GM18909 (cell line): ENCODE results near the gene GIMAP5.

ENCODE experiments used
- ATAC-seq: cut with Tn5 transposase; IDR thresholded peaks from one replicate; pipeline ENCODE4 v1.9.1; 2021; ENCODE audit warnings: mild to moderate bottlenecking; ENCODE audit not compliant: unreplicated experiment, poor library complexity

GIMAP5 gene

DNA sequence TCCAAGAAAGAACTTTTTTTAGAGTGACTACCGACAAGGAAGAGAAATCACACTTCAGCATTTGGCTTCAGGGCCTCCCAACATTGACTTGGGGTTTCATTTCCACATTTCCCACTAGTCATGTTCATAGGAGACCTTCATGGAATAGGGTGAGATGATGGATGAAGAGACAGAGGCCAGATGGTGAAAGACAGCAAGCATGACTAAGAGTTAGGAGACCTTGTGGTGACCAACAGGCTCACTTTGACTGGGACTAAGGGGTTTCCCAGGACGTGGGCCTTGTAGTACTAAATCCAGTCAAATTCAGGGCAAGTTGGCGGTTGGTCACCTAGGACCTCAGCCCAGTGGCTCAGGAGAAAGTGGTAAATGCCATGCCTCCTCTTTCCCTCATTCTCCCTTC, 3.0 kb upstream of the GIMAP5 start:
- no peak for ATAC-seq

DNA sequence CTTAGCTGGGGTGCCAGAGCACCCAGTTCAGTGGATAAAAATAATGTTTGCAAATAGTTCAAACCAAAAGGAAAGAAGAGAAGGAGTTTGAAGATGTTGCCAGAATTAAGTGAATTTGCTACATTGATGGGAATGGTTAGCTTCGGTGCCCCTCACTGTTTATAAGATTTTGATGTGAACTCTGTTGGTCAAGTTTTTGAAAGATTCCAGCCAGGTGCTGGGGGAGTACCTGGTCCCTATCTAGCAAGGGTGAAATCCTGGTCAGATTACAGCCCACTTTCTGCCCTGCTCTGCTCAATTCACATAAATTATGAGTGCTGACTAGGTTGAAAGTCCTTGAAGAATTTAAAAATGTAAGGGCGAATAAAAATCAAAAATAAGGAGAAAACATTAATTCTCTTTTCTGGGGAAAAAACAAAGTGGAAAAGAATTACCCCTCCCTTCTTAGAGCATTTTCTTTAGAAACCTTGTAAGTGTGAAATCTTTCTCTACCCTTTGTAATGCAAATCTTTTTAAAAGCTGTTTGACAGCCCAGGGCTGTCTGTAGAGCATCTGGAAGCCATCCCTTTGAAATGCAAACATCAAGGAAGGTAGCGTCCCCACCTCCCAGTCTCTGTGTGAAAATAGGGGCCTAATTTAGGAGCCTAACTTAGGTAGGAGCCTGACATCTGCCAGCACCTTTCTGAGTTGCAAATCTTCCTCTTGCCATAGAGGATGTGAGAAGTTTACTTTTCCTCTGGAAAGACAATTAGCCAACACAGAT, 1.4 kb upstream of the GIMAP5 start:
- ATAC-seq: no peak

DNA sequence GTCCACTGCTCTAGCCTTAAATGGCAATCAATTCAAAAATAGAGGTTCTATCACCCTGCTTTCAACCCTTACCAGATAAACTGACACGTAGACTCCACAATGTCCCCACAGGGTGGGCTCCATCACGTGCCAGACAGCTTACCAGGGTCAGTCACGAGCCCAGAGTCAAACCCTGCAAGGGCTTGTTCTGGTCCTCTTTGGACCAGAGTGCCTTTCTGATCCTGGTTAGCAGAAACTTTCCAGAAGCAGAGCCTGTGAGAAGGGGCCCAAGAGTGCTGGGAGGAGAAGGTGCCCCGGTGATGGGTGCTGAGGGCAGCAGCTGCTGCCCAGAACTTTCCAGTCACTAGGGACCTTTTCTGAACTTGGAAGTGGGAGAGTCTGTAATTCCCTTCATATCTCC, 354 bp upstream of the GIMAP5 start:
- no peak for ATAC-seq

DNA sequence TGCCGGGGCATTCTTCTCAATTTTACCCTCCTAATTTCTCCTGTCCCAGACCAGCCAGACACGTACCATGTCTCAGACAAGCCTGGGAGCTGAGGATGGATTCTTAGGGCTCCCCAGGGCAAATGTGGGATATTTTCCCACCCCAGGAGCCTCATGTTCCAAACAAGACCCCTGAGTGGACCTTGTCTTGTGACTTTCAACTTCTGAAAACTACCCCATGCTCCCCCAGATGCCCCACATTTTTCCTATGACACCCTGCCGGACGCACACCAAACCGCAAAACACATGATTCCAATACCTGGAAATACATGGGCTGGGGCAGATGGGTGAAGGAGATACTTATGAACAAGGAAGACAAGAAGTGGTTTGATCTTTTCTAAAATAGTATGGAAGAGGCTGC, 874 bp downstream of the GIMAP5 start:
- no peak for ATAC-seq

DNA sequence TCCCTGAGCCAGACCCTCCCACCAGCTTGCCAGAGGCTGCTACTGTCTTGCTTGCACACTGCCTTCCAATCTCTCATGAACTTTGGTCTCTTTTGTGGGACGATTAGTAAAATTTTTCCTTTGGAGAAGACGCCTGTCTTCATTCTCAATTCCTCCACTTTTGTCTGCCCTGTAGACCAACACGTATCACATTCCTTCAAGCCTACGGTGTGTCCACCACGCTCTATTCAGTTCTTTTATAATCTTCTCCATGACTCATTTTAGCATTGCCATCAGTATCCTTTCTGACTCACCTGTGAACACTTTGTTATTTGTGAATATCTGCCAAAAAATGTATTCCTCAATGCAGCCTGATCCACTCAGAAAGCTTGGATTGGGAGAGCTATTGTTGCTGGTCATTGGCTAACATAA, 1.4 kb downstream of the GIMAP5 start:
- ATAC-seq: no peak

DNA sequence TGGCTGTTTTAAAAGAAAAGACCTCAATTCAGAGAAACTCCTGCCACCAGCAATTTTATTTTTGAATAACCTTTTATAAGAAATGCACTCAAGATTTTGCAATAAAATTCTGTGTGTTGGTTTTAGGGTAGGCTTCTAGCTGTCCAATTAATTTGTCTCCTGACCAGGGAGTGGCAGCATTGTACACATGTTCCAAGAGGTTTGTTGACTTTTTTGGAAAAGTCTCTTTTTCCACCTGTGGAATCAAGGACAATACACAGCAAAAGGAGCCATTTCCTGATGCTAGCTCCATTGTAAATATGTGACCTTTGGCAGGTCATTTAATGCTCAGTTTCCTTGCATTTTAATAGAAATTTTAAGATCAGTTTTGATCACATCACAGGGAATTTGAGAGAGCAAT, 1.8 kb downstream of the GIMAP5 start:
- ATAC-seq: no peak

DNA sequence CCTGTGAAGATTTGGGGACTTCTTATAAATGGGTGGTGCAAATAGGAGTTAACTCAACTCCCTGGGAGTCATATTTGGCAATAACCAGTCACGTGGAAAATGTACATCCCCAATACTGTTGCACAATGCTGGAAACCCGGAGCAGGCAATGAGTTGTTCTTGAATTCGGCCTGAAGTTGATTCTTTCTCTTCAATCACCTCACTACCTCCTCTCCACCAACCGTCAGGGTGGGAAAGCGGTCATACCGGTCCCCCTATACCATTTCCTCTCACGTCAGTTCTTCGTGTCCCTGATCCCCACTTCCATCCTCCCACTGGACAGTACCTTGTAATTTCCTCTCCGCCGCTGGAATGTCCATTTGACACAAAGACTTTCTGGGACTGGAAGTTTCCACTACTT, 2.8 kb downstream of the GIMAP5 start:
- ATAC-seq: no peak

DNA sequence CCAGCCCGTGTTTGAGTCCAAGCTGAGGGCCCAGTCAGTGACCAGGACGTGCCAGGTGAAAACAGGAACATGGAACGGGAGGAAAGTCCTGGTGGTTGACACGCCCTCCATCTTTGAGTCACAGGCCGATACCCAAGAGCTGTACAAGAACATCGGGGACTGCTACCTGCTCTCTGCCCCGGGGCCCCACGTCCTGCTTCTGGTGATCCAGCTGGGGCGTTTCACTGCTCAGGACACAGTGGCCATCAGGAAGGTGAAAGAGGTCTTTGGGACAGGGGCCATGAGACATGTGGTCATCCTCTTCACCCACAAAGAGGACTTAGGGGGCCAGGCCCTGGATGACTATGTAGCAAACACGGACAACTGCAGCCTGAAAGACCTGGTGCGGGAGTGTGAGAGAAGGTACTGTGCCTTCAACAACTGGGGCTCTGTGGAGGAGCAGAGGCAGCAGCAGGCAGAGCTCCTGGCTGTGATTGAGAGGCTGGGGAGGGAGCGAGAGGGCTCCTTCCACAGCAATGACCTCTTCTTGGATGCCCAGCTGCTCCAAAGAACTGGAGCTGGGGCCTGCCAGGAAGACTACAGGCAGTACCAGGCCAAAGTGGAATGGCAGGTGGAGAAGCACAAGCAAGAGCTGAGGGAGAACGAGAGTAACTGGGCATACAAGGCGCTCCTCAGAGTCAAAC, 5.2 kb downstream of the GIMAP5 start:
- no peak for ATAC-seq

DNA sequence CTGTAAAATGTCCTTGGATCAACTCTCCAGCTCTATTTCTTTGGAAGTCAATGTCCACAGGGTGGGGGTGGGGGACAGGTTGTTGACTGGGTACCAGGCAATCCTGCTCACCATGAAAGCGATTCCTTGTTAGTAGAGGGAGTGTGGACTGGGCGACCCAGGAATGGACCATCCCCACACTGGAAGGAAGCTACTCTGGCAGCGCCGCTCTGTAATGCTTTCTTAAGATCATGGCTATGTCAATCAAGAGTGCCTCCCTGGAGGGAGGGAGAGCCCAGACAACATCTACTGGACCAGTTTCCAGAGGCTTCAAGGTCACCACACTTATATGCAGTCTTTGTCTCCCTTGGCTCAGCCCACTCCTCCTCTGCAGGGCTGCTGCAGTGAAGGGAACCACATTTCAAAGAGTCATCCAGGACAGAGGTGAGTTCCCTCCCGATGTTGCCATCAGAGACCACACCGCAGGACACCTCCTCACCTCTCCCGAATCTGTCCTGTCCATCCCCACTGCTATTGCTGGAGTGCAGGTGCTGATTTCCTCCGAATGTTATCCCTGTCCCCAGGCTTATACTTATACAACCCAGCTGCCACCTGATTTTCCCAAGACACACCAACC, 6.9 kb downstream of the GIMAP5 start:
- no peak for ATAC-seq

DNA sequence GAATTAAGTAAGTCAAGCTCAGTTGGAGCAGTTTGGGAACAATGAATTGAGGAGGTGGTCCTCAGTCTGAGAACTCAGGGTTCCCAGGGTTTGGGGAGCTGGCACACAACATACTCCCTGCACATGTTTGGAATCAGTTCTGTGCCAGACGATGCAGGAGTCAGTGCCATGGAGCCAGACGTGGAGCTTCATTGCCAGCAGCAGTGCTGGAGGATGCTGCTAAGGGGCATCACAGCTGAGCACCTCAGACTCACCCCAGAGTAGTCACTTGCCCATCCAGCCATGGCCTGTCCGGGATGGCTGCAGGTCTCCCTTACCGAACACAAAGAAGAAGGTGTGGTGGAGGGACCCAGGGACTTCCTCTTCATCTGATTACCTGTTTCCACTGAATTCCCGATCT, 7.9 kb downstream of the GIMAP5 start:
- ATAC-seq: no peak

DNA sequence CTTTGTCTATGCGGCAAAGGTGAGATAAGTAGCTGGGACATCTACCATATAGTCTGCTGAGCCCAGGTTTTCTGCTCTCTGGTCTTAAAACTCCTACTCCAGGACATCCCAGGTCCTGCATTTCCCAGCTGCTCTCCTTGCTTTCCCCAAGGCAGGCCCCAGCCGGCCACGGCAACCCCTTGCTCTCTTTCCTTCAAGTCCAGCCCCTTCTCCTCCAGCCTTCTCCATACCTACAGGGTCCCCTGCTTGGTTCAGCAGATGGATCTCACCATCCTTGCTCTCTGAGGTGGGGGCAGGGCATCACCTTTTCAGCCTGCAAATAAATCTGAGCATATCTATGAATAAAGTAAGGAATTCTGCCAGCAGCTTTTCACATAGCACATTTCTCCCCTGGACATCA, 8.7 kb downstream of the GIMAP5 start:
- no peak for ATAC-seq

DNA sequence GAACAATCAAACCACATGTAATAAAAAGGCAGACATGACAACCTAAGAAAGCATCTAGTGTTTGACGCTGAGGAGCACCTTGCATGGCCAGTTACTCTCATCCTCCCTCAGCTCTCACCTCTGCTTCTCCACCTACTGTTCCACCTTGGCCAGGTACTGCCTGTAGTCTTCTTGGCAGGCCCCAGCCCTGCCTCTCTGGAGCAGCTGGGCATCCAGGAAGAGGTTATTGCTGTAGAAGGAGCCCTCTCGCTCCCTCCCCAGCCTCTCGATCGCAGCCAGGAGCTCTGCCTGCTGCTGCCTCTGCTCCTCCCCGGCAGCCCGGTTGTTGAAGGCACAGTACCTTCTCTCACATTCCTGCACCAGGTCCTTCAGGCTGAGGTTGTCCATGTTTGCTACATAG, 9.7 kb downstream of the GIMAP5 start:
- no peak for ATAC-seq

DNA sequence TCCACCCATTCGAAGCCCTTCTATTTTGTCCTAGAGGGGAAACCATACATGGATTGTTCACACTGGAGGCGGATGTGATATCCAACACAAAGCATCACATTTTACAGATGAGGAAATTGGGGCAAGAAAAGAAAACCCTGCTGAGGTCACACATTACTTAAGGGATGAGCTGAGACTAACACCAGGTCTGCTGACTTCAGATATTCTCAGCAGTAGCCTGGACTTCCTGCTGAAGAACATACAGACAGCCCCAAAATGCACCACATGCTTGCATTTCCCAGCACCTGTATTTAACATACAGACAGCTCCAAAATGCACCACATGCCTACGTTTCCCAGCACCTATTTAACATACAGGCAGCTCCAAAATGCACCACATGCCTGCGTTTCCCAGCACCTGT, 11.2 kb downstream of the GIMAP5 start:
- ATAC-seq: no peak

DNA sequence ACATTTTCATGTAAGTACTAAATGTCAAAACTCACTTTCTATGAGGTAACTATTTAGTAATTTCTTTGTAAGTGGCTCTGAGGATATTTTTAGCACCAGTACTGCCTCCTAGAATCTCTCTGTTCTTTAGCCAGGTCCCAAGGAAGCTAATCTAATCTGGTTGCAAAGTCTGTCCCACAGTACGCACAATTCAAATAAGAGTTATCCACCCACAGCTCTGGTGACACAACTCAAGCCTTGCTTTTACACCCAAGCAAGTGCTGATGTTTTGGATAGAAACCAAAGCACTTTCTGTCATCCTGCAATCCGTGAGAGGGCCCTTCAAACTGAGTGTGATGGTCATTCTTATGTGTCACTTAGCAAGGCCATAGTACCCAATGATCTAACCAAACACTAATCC, 14.5 kb downstream of the GIMAP5 start:
- ATAC-seq: no peak

DNA sequence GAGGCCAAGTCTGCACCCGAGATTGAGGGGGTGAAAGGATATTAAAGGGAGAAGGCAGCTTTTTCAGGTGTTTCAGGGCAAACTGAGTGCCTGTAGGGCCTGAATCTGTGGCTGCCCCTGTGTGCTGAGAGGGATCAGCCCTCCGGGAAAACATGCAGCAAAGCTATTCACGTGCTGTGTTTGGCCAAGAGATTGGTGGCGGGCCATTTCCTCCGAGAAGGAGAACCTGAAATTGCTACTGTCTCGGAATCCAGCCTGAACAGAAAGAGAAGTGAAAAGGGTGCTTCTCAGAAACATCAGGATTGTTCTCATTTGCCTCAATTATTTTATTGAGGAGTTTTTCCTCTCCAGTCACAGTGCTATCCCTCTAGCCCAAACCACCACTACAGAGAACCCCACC, 16.0 kb downstream of the GIMAP5 start:
- ATAC-seq: no peak

DNA sequence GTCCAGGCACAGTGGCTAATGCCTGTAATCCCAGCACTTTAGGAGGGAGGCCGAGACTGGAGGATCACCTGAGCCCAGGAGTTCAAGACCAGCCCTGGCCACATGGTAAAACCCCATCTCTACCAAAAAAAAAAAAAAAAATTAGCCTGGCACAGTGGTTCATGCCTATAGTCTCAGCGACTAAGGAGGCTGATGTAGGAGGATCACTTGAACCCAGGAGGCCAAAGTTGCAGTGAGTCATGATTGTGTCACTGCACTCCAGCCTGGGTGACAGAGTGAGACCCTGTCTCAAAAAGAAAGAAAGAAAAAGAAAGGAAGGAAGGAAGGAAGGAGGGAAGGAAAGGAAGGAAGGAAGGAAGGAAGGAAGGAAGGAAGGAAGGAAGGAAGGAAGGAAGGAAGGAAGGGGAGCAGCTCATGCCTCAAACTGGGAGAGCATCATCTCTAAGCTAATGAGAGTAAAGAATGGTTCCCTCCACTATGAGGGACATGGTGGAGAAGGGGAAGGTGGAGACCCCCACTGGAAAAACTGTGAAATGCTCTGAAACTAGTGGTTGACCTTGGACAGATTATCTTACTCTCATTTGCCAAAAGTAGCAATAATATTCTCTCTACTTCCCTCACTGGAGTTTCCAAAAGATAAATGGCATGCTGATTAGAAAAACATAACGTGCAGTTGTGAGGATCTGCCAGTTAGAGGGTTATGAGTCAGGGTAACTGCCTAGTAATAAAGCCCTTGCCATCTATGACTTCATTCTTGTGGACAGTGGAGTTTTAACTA, 16.8 kb downstream of the GIMAP5 start:
- ATAC-seq: no peak

DNA sequence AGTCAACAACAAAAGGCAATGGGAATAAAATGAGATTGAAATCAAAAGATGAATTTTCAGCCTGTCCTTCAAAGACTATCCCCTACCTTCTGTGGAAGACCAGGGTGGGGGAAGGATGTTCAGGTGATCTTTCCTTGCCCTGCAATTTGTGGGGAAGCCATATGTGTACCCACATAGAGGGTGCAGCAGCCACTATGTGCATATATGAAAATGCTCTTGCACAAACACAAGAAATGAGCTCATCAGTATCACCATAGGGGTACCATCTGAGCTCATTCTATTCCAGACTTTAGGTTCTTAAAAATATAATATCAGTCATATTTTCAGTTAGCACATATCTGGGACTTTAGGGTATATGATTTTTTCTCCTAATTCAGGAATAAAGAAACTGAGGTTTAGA, 17.7 kb downstream of the GIMAP5 start:
- no peak for ATAC-seq

DNA sequence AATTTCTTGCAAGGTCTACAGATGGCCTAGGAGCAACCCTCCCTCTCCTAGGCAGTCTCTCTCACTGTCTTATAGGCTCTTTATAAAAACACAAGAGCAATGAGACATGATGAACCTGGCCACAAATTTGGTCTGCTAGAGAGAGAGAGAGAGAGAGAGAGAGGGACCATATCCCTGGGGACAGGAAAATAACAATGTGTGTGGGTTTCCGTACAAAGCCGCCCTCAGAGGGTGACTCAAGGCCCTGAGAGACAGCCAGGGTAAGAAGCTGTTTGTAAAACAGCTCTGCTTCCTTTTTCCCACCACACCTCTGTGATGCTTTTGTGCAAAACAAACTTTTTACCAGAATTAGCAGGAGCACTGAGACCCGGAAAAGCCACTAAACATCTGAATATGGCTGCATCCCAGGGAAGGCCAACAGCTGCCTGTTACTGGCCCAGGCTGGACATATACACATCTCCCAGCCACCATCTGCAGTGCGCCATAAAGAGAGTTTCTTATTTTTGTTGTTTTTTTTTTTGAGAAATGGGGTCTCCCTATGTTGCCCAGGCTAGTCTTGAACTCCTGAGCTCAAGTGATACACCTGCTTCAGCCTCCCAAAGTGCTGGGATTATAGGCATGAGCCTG, 18.4 kb downstream of the GIMAP5 start:
- no peak for ATAC-seq

DNA sequence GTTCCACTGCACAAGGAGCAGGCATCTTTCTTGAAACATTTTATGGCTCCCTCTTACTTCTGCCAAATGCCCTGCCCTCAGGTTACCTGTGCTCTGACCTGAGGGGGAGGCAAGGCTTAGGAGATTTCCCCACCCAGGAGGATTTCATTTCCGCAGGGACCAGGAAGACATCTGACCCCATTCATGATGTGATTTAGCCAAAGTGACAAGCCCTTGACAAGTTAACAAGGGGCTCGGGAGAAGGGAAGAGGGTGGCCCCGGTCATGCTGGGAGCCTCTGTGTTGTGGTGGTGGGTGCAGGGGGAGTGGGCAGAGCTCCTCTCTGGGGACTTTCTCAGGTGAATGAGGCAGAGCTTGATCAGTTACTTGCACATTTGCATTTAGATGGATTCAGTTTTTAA, 18.9 kb downstream of the GIMAP5 start:
- no peak for ATAC-seq

DNA sequence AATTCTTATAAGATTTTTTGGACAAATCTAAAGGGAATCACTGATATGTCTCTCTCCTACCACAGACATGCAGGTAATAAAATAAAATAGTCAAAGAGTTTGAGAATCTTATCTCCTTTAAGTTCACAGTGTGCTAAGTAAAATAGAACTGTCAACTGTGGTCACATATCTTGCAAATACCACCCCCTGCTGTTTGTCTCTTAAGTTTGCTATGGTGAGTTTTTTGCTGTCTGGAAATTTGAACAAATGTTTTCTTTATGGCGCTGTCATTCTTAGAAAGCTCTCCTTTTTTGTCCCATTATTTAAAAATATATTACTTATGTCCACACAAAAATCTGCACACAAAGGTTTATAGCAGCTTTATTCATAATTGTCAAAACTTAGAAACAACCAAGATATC, 19.6 kb downstream of the GIMAP5 start:
- ATAC-seq: no peak

DNA sequence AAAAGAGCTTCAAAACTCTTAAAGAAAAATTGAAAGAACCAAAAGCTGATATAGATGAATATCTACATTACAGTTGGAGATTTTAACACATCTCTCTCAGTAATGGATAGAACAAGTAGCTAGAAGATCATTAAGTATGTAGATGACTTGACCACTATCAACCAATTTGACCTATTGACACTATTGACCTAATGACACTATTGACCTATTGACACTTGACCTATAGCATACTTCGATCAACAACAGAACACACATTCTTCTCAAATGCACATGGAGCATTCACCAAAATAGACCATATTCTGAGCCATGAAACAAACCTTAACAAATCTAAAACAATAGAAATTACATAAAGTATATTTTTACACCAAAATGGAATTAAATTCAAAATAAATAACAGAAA, 22.3 kb downstream of the GIMAP5 start:
- ATAC-seq: no peak
